Lower lobe of right lung (tissue), 2 donors: Measurements from ENCODE around the gene TPCN2. TPM values are rescaled to one million over a fixed set of nuclear protein-coding genes. Genes with fewer than 3 reads are reported as not detected.
"Not testable (repeated sequence)": the region's sequence is repeated elsewhere in the genome, so short reads cannot be mapped to it uniquely, and the experiment has no call there.

Experiments used
- ATAC-seq, 2 donors: fragments of 200-7000 bp; cut with Tn5 transposase; one replicate each; pipeline ENCODE4 v1.9.1; 2020 to 2022; ENCODE audit warnings: mild to moderate bottlenecking in 2 of 2, moderate library complexity in 2 of 2
- DNase-seq: peaks from one replicate; pipeline ENCODE4 v3.0.0-alpha.2; 2020
- H3K27ac ChIP-seq: fragments of 200-600 bp; one replicate; pipeline ENCODE4 v1.8.0; 2022
- H3K27me3 ChIP-seq: fragments of 200-600 bp; one replicate; pipeline ENCODE4 v1.8.0; 2022; ENCODE audit warnings: low read depth
- H3K36me3 ChIP-seq: fragments of 200-600 bp; one replicate; pipeline ENCODE4 v1.8.0; 2022; ENCODE audit warnings: mild to moderate bottlenecking
- H3K4me1 ChIP-seq: fragments of 200-600 bp; one replicate; pipeline ENCODE4 v1.8.0; 2022
- H3K4me3 ChIP-seq: fragments of 200-600 bp; one replicate; pipeline ENCODE4 v1.8.0; 2022; ENCODE audit warnings: mild to moderate bottlenecking
- H3K9me3 ChIP-seq: fragments of 200-600 bp; one replicate; pipeline ENCODE4 v1.8.0; 2022
- intact Hi-C: fragments of 100-400 bp; cut with DNase I; formaldehyde crosslinking; loops from one replicate; pipeline ENCODE4 v1.11.0; 2022
- total RNA-seq: library from RNA; stranded (reverse); fragmentation: NEBNext Ultra II Directional; extraction: Animal tissue kit (Norgen Biotek cat#: 25700); gene quantifications from one replicate; pipeline ENCODE4 v1.2.1, GENCODE V29; 2021
- TF ChIP-seq, protein P1 (sequence below): fragments of 200-600 bp; IDR thresholded peaks from one replicate; pipeline ENCODE4 v1.8.0; 2022; ENCODE audit warnings: antibody characterized with exemption, mild to moderate bottlenecking
- donor health status: DM: no; HTN: yes; CAD: no; lungs with severe emphysema.

TPCN2 gene
- total RNA-seq, 1 donor from 2014 or later: 18.2 TPM

DNA sequence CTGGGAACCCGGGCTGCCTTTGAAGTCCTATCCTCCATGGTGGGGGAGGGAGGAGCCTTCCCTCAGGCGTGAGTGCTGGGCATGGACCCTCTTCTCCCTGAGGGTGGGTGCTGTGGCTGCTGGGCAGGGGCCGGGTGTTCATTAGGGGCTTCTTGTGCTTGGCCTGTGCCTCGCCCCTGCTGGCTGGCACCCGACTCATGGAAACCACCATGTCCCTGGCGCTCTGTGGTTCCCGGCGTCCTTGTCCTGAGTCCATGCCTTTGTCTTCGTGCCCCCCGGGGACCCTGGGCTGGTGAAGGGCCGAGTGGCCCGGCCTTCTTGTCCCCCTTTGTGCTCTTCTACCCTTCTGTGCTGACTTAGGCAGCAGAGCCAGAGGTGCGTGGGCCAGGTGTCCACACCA lies 23.2 kb downstream of the TPCN2 start:
- TF ChIP-seq, protein P1, sequence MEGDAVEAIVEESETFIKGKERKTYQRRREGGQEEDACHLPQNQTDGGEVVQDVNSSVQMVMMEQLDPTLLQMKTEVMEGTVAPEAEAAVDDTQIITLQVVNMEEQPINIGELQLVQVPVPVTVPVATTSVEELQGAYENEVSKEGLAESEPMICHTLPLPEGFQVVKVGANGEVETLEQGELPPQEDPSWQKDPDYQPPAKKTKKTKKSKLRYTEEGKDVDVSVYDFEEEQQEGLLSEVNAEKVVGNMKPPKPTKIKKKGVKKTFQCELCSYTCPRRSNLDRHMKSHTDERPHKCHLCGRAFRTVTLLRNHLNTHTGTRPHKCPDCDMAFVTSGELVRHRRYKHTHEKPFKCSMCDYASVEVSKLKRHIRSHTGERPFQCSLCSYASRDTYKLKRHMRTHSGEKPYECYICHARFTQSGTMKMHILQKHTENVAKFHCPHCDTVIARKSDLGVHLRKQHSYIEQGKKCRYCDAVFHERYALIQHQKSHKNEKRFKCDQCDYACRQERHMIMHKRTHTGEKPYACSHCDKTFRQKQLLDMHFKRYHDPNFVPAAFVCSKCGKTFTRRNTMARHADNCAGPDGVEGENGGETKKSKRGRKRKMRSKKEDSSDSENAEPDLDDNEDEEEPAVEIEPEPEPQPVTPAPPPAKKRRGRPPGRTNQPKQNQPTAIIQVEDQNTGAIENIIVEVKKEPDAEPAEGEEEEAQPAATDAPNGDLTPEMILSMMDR: no peak
- ATAC-seq (no peak), DNase-seq (no peak)
- no peaks in the 10 kb centered on the region for H3K4me1 ChIP-seq
- peaks cover 42% of the 10 kb centered on the region for H3K36me3 ChIP-seq
- no peak overlapping the region for H3K27ac ChIP-seq
- H3K4me3 ChIP-seq: no peak overlapping the region
- intact Hi-C loops: no loop called here
- H3K27me3 ChIP-seq: no peaks in the 10 kb centered on the region
- H3K9me3 ChIP-seq: no peaks in the 10 kb centered on the region

DNA sequence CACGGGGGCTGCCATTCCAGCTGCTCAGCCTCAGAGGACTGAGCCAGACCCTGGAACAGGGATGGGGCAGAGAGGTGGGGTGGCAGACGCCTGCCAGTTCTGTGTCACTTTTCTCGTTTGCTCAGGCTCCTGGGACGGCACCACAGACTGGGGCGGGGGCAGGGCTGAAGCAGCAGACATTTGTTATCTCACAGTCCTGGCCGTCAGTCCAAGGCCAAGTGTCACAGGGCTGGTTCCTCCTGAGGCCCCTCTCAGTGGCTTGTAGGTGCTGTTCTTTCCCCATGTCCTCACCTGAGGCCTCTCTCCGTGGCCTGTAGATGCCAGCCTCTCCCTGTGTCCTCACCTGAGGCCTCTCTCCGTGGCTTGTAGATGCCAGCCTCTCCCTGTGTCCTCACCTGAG lies 24.7 kb downstream of the TPCN2 start:
- Histone ChIP-seq H3K27me3 (no peaks in the 10 kb centered on the region), H3K27ac (no peak overlapping the region), H3K4me3 (no peak overlapping the region), H3K9me3 (no peaks in the 10 kb centered on the region), H3K36me3 (peaks cover 54% of the 10 kb centered on the region), H3K4me1 (no peaks in the 10 kb centered on the region)
- intact Hi-C loops: no loop called here
- no peak for DNase-seq
- ATAC-seq: no peak
- TF ChIP-seq, protein P1: no peak

DNA sequence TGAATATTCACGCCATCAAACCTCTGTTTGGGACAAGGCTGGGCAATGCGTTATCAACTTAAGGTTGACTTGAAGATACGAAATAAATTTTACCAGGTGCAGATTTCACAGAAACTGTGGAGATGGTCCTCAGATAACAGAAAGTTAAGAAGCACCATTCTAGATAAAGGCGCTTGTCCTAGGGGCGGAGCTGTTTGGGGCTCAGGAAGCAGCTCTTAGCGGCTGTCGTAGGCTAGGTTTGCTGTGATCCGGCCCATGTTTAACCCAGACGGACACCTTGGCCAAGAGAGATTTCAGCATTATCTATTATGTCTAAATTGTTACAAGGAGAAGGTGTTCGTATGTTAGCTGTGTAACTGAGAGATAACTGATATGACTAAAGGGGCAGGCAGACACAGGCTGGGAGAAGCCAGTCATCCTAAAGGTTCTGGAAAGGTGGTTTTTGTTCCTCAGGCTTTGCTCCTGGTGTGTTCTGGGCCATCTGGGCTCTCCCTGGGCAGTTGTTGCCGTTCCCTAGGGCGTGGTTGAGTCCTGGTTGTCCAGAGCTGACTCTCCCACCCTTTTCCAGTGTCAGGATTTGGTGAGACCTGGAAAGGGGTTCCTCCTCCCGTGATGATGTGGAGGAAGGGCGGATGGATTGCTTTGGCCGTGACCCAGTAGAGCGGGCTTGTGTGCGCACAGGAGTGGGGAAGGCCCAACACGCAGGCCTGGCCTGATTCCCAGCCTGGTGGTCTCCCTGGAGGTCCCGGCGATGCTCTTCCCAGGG lies 25.8 kb downstream of the TPCN2 start:
- ATAC-seq: no peak
- Histone ChIP-seq H3K27ac (no peak overlapping the region), H3K9me3 (no peaks in the 10 kb centered on the region), H3K4me3 (no peak overlapping the region), H3K36me3 (peaks cover 65% of the 10 kb centered on the region), H3K4me1 (no peaks in the 10 kb centered on the region), H3K27me3 (no peaks in the 10 kb centered on the region)
- intact Hi-C loops: no loop called here
- DNase-seq: no peak
- TF ChIP-seq, protein P1: no peak

DNA sequence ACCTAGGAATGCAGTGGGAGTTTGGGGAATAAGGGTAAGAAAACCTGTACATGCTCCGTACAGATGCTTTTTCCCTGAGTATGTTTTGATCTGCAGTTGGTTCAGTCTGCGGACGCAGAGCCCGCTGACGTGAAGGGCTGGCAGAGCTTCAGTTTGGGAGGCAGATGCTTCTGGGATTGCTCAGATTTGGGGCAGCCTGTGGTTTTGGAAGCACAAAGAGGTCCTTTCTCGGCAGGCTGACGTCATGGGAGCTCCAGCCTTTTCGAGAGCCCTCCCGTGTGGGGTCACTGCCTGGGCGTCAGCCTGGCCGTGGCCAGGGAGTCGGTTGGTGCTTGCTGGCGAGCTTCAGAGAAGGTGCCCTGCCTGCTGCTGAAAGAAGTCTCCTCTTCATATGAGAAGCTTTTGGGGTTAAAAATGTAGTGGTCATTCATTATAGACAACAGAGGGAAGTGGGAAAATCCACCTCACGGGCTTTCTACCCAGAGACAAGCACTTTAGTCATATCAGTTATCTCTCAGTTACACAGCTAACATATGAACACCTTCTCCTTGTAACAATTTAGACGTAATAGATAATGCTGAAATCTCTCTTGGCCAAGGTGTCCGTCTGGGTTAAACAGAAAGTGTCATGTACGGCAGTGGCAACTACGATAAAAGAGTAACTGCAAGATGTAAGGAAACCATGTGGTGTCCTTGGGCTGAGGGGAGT lies 26.8 kb downstream of the TPCN2 start:
- peaks cover 69% of the 10 kb centered on the region for H3K36me3 ChIP-seq
- peak; percentile 24 to 34 for ATAC-seq
- H3K4me1 ChIP-seq: peaks cover 8% of the 10 kb centered on the region
- peak overlapping the region; percentile 18 for H3K27ac ChIP-seq
- H3K4me3 ChIP-seq: no peak overlapping the region
- TF ChIP-seq, protein P1: no peak
- H3K27me3 ChIP-seq: no peaks in the 10 kb centered on the region
- no peaks in the 10 kb centered on the region for H3K9me3 ChIP-seq
- intact Hi-C loops: no loop called here
- DNase-seq: no peak

DNA sequence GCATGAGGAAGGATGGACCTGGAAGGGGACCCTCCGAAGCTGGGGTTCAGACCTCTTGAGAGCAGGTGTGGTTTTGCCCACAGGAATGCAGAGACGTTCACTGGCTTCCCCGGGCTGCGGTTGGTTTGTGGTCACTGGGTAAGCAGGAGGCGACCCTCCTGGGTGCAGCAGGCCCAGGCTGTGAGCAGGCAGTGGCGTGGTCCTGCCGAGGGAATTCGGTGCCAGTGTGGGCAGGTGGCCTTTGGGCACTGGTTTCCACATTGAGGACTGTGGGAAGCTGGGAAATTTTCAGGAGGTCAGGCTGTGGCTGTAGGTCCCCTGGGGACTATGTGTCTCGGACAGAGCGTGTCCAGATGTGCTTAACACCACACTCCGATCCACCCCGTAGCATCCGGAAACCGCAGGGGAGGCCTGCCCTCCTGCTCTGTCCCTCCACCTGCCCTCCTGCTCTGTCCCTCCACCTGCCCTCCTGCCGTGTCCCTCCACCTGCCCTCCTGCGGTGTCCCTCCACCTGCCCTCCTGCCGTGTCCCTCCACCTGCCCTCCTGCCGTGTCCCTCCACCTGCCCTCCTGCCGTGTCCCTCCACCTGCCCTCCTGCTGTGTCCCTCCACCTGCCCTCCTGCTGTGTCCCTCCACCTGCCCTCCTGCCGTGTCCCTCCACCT lies 27.5 kb downstream of the TPCN2 start:
- H3K27me3 ChIP-seq: no peaks in the 10 kb centered on the region
- no peaks in the 10 kb centered on the region for H3K9me3 ChIP-seq
- intact Hi-C loops: no loop called here
- ATAC-seq (no peak), DNase-seq (no peak)
- TF ChIP-seq, protein P1: no peak
- no peak overlapping the region for H3K4me3 ChIP-seq
- H3K27ac ChIP-seq: no peak overlapping the region
- peaks cover 68% of the 10 kb centered on the region for H3K36me3 ChIP-seq
- H3K4me1 ChIP-seq: peaks cover 8% of the 10 kb centered on the region

DNA sequence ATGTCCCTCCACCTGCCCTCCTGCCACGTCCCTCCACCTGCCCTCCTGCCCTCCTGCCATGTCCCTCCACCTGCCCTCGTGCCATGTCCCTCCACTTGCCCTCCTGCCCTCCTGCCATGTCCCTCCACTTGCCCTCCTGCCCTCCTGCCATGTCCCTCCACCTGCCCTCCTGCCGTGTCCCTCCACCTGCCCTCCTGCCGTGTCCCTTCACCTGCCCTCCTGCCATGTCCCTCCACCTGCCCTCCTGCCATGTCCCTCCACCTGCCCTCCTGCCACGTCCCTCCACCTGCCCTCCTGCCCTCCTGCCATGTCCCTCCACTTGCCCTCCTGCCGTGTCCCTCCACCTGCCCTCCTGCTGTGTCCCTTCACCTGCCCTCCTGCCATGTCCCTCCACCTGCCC lies 28.2 kb downstream of the TPCN2 start:
- intact Hi-C loops, H3K27ac ChIP-seq, H3K9me3 ChIP-seq, H3K27me3 ChIP-seq, H3K4me1 ChIP-seq, DNase-seq, ATAC-seq, H3K4me3 ChIP-seq: not testable (repeated sequence)
- H3K36me3 ChIP-seq: peaks cover 68% of the 10 kb centered on the region
